Choroid plexus epithelial cell (primary cell): Measurements from ENCODE around the gene FOXF1.

Source experiments
- DNase-seq: peaks from one replicate; pipeline ENCODE4 v3.0.0-alpha.2; 2010; ENCODE audit warnings: low read depth
- H3K4me3 ChIP-seq: 2 replicates; pipeline ENCODE4 v1.5.1; 2011; ENCODE audit warnings: low read depth, mild to moderate bottlenecking, control low read depth, low read length, moderate library complexity
- CTCF ChIP-seq: conservative IDR thresholded peaks from 2 replicates; pipeline ENCODE4 v1.5.1; 2011; ENCODE audit warnings: low read depth, mild to moderate bottlenecking, control low read depth, inconsistent platforms, low read length, moderate library complexity

FOXF1 gene

GRCh38 chr16:86542756-86543750 lies 32.7 kb downstream of the FOXF1 start:
- TF ChIP-seq CTCF: no peak
- DNase-seq: no peak
- no peak overlapping the region for H3K4me3 ChIP-seq

DNA sequence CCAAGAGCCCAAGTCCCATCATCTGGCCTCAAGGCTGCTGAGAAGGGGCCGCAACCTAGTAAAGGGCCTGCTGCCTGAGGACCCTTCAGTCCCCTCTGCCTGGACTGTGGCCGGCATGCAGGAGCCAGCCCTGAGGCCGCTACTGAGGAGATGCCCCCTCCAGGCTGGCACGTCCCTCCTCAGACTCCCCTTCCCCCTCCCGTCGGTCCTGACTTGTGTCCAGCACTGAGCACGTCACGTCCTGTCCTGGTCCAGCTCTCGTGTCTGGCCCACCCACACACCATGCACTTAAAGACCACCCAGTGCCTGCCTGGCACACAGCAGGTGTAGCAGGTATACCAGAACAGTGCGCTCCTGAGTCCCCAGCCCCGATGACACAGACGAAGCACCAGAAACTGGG lies 35.2 kb downstream of the FOXF1 start:
- no peak for DNase-seq
- no peak overlapping the region for H3K4me3 ChIP-seq
- TF ChIP-seq CTCF: no peak

DNA sequence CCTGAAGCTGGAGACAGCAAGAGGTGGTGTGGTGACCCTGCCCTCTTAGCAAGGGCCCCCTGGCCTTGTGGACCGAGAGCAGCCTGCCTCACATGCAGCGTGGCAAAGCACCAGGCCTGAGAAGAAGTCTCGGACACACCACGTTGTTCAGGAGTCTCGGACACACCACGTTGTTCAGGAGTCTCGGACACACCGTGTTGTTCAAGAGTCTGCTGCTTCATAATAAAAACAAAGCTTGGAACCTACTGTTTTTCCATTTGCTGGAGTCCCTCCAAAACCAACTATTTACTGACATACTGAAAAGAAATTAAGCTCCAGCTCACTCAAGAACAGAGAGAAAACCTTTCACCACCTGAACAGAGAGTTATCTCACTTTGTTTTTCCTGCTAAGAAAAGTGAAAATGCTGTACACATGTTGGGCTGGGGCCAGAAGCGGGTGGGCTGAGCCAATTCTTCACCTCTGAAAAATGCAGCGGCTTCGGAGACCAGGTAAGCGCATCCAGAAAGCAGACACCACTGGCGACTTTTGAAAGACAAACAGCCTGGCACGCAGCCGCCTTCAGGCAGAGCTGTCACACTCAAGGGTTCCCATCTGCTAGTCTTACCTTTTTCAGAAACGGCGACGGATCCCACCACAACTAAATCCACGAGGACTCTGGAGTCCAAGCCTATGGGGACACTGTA lies 35.8 kb downstream of the FOXF1 start:
- DNase-seq: peak; percentile 9
- H3K4me3 ChIP-seq: no peak overlapping the region
- no peak for TF ChIP-seq CTCF

GRCh38 chr16:86546638-86547013 lies 36.3 kb downstream of the FOXF1 start:
- no peak for TF ChIP-seq CTCF
- no peak for DNase-seq

GRCh38 chr16:86547286-86547685 lies 37.0 kb downstream of the FOXF1 start:
- no peak for TF ChIP-seq CTCF
- no peak overlapping the region for H3K4me3 ChIP-seq
- no peak for DNase-seq

More at GRCh38 chr16:86546638-86547013, 36.3 kb downstream of the FOXF1 start:
- no peak overlapping the region for H3K4me3 ChIP-seq

DNA sequence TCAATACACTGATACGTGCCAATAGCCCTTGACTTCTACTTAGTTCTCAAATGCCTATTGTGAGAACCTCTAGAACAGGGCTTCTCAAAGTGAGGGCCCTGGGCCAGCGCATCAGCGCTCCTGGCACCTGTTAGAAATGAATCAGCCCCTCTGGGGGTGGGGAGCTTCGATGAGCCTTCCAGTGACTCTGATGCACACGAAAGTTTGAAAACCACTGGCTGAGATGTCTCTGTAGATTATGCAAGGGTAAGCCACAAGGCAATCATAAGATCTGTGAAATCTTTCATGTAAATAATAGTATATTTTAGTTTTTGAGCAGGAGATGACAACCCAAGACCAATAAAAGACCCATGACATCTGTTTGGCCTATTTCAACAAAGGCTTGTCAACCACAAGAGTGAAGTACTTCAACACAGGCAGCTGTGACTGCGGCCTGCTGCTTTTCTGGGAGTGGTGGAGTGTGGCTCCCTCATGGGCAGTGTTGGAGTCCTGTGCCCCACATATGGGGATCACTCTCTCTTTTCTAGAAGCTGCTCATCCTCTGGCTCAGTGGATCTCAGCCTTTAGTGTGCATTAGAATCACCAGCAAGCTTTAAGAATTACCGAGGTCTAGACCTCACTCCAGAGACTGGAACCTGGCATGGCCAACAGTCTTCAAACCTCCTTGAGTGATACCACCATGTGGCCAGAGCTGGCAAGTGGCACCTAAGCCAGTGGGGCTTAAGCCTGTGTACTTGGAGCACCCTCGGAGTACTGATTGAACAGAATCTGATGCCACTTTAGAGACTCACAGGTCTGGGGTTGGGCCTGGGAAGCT lies 39.0 kb downstream of the FOXF1 start:
- no peak for DNase-seq
- H3K4me3 ChIP-seq: no peak overlapping the region
- no peak for TF ChIP-seq CTCF
